GM19099 (cell line): ENCODE measurements around the gene SCN2B.

ENCODE experiments used
- POLR2A ChIP-seq: IDR thresholded peaks from 3 replicates; pipeline ENCODE4 v1.6.1; 2011; ENCODE audit warnings: low read depth; ENCODE audit not compliant: insufficient read length; ENCODE audit errors: extremely low read depth

Gene SCN2B

GRCh38 chr11:118198370-118198769, 21.9 kb upstream of the SCN2B start:
- TF ChIP-seq POLR2A = no peak

- no peak for TF ChIP-seq POLR2A
These were observed 18.6 kb upstream of the SCN2B start for GRCh38 chr11:118194835-118195627.

GRCh38 chr11:118193910-118194566, 17.6 kb upstream of the SCN2B start:
- TF ChIP-seq POLR2A = no peak

- TF ChIP-seq POLR2A = no peak
These were observed 10.1 kb upstream of the SCN2B start for GRCh38 chr11:118186346-118187107.

- TF ChIP-seq POLR2A = no peak
These were observed 8.5 kb upstream of the SCN2B start for GRCh38 chr11:118184784-118185579.

- no peak for TF ChIP-seq POLR2A
These were observed 3.9 kb upstream of the SCN2B start for GRCh38 chr11:118180300-118180703.

- no peak for TF ChIP-seq POLR2A
These were observed 317 bp upstream of the SCN2B start for GRCh38 chr11:118176778-118177134.

- TF ChIP-seq POLR2A = no peak
These were observed 1.1 kb downstream of the SCN2B start for GRCh38 chr11:118175031-118175992.

- TF ChIP-seq POLR2A = no peak
These were observed 2.4 kb downstream of the SCN2B start for GRCh38 chr11:118174006-118174567.

GRCh38 chr11:118172356-118172755, 4.1 kb downstream of the SCN2B start:
- no peak for TF ChIP-seq POLR2A

GRCh38 chr11:118171269-118172062, 5.0 kb downstream of the SCN2B start:
- TF ChIP-seq POLR2A = no peak

- TF ChIP-seq POLR2A = no peak
These were observed 5.6 kb downstream of the SCN2B start for GRCh38 chr11:118170882-118171268.

GRCh38 chr11:118170231-118170630, 6.2 kb downstream of the SCN2B start:
- TF ChIP-seq POLR2A = no peak
